Nephron (organoid): Measurements from ENCODE around the gene CAPRIN1.

ENCODE experiments used
- H3K27ac Mint-ChIP-seq, 3 experiments: 2 replicates each; pipeline ENCODE4 v1.8.0; 2020; ENCODE audit warnings: mixed read lengths in 3 of 3, mild to moderate bottlenecking in 2 of 3, moderate library complexity in 1 of 3
- H3K27me3 Mint-ChIP-seq: 2 replicates; pipeline ENCODE4 v1.8.0; 2021; ENCODE audit warnings: low read depth, mild to moderate bottlenecking, moderate library complexity, mixed read lengths
- H3K36me3 Mint-ChIP-seq: 2 replicates; pipeline ENCODE4 v1.8.0; 2020; ENCODE audit warnings: low read depth, mixed read lengths
- H3K4me1 Mint-ChIP-seq: 2 replicates; pipeline ENCODE4 v1.8.0; 2020; ENCODE audit warnings: mixed read lengths
- H3K4me3 Mint-ChIP-seq, 3 experiments: 2 replicates each; pipeline ENCODE4 v1.8.0; 2020; ENCODE audit warnings: mild to moderate bottlenecking in 3 of 3, mixed read lengths in 3 of 3, moderate library complexity in 2 of 3
- H3K9me3 Mint-ChIP-seq: 2 replicates; pipeline ENCODE4 v1.8.0; 2020; ENCODE audit warnings: mixed read lengths
- TF ChIP-seq, protein P1 (sequence below), 3 experiments: fragments of 200-600 bp; sonication (generic); IDR thresholded peaks; one replicate each; pipeline ENCODE4 v1.5.0; 2021; ENCODE audit warnings: antibody characterized with exemption in 3 of 3; ENCODE audit not compliant: unreplicated experiment in 3 of 3

CAPRIN1 gene

GRCh38 chr11:34105957-34106504 lies 54.5 kb downstream of the CAPRIN1 start:
- Mint-ChIP-seq H3K27ac (peak overlapping the region; percentile 99), H3K4me3 (peak overlapping the region; percentile 97 to 99 (median 97)), H3K9me3 (no peaks in the 10 kb centered on the region), H3K27me3 (no peaks in the 10 kb centered on the region), H3K36me3 (peaks cover 19% of the 10 kb centered on the region), H3K4me1 (peaks cover 39% of the 10 kb centered on the region)
- TF ChIP-seq, protein P1, sequence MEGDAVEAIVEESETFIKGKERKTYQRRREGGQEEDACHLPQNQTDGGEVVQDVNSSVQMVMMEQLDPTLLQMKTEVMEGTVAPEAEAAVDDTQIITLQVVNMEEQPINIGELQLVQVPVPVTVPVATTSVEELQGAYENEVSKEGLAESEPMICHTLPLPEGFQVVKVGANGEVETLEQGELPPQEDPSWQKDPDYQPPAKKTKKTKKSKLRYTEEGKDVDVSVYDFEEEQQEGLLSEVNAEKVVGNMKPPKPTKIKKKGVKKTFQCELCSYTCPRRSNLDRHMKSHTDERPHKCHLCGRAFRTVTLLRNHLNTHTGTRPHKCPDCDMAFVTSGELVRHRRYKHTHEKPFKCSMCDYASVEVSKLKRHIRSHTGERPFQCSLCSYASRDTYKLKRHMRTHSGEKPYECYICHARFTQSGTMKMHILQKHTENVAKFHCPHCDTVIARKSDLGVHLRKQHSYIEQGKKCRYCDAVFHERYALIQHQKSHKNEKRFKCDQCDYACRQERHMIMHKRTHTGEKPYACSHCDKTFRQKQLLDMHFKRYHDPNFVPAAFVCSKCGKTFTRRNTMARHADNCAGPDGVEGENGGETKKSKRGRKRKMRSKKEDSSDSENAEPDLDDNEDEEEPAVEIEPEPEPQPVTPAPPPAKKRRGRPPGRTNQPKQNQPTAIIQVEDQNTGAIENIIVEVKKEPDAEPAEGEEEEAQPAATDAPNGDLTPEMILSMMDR (IDR thresholded peaks at IDR 0.05; ENCODE audit: unreplicated experiment in 3 of 3): no peak

DNA sequence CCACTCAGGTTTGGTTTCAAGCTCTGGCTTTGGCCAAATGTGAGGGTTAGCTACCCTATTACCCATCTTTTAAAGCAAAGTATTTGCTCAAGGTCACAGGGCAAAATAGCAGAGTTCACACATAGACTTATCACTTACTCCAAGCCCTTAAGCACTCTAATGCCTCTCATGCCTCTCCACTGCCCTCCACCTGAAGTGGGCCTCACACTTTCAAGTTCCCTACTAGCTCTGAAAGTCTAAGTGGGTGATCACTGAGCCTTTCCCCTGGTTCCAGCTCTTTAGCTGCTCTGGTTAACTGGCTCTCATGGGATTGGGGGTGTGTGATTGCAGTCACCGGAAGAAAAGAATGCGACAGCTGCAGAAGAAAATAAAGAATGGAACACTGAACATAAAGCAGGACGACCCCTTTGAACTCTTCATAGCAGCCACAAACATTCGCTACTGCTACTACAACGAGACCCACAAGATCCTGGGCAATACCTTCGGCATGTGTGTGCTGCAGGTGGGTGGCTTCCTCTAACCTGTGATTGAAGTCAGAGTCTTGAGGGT lies 60.3 kb downstream of the CAPRIN1 start:
- TF ChIP-seq, protein P1 (IDR thresholded peaks at IDR 0.05; ENCODE audit: unreplicated experiment in 3 of 3): no peak
- no peaks in the 10 kb centered on the region for H3K27me3 Mint-ChIP-seq
- peaks cover 42% of the 10 kb centered on the region for H3K36me3 Mint-ChIP-seq
- no peak overlapping the region for H3K4me3 Mint-ChIP-seq
- H3K9me3 Mint-ChIP-seq: no peaks in the 10 kb centered on the region
- H3K27ac Mint-ChIP-seq: no peak overlapping the region
- peaks cover 13% of the 10 kb centered on the region for H3K4me1 Mint-ChIP-seq

DNA sequence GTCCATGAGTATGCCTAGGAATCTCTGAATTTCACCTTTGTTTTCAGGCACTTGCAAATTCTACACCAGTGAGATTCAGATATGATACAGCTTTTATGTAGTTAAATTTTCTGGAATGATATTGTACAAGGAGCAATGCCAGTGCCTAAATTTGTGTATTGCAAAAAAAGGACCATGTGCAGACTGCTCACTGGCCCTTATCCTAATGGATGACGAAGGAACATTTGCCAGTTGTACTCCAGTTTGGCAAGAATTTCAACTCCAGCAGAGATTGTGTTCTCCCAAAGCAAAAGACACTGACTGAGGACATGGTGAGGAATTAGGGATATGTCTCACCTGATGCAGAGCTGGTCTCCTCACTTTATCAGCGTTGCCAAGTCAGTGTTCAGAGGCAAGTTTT lies 62.5 kb downstream of the CAPRIN1 start:
- H3K4me3 Mint-ChIP-seq: no peak overlapping the region
- no peaks in the 10 kb centered on the region for H3K9me3 Mint-ChIP-seq
- peaks cover 10% of the 10 kb centered on the region for H3K4me1 Mint-ChIP-seq
- H3K36me3 Mint-ChIP-seq: peaks cover 59% of the 10 kb centered on the region
- TF ChIP-seq, protein P1 (IDR thresholded peaks at IDR 0.05; ENCODE audit: unreplicated experiment in 3 of 3): no peak
- no peaks in the 10 kb centered on the region for H3K27me3 Mint-ChIP-seq
- no peak overlapping the region for H3K27ac Mint-ChIP-seq

- H3K4me1 Mint-ChIP-seq: peaks cover 8% of the 10 kb centered on the region
- TF ChIP-seq, protein P1 (IDR thresholded peaks at IDR 0.05; ENCODE audit: unreplicated experiment in 3 of 3): no peak
- H3K36me3 Mint-ChIP-seq: peaks cover 57% of the 10 kb centered on the region
- H3K27me3 Mint-ChIP-seq: no peaks in the 10 kb centered on the region
- H3K27ac Mint-ChIP-seq: no peak overlapping the region
- no peak overlapping the region for H3K4me3 Mint-ChIP-seq
- H3K9me3 Mint-ChIP-seq: no peaks in the 10 kb centered on the region
Measured at GRCh38 chr11:34114471-34114870, 62.9 kb downstream of the CAPRIN1 start.

GRCh38 chr11:34120651-34121050 lies 69.1 kb downstream of the CAPRIN1 start:
- H3K4me3 Mint-ChIP-seq: no peak overlapping the region
- no peak overlapping the region for H3K27ac Mint-ChIP-seq
- H3K27me3 Mint-ChIP-seq: no peaks in the 10 kb centered on the region
- H3K36me3 Mint-ChIP-seq: peaks cover 69% of the 10 kb centered on the region
- H3K9me3 Mint-ChIP-seq: no peaks in the 10 kb centered on the region
- TF ChIP-seq, protein P1 (IDR thresholded peaks at IDR 0.05; ENCODE audit: unreplicated experiment in 3 of 3): no peak
- no peaks in the 10 kb centered on the region for H3K4me1 Mint-ChIP-seq
